Spleen (tissue), 11 donors: ENCODE results near the gene HMSD. TPM values are rescaled to one million over a fixed set of nuclear protein-coding genes. Genes with fewer than 3 reads are reported as not detected.

Experiments used
- DNase-seq: peaks from one replicate; pipeline ENCODE4 v3.0.0-alpha.2; 2020
- H3K27ac ChIP-seq, 8 donors: fragments of 200-600 bp; sonication (generic) in 7 of 8; 1 replicate in 4 of 8; 2 replicates in 4 of 8; pipeline versions ENCODE4 v1.5.0 to v1.8.0; 2016 to 2021; ENCODE audit warnings: inconsistent platforms in 4 of 8, mild to moderate bottlenecking in 4 of 8, moderate library complexity in 1 of 8
- H3K27me3 ChIP-seq, 7 donors: fragments of 200-600 bp; sonication (generic) in 6 of 7; replicated peaks in 1 of 7; 1 replicate in 4 of 7; 2 replicates in 3 of 7; pipeline versions ENCODE4 v1.5.0 to v1.8.0; 2016 to 2021; ENCODE audit warnings: inconsistent platforms in 3 of 7, mild to moderate bottlenecking in 1 of 7
- H3K36me3 ChIP-seq, 6 donors: fragments of 200-600 bp; sonication (generic) in 5 of 6; 1 replicate in 4 of 6; 2 replicates in 2 of 6; pipeline versions ENCODE4 v1.5.0 to v1.8.0; 2016 to 2021; ENCODE audit warnings: inconsistent platforms in 2 of 6
- H3K4me1 ChIP-seq, 6 donors: fragments of 200-600 bp; sonication (generic) in 5 of 6; 1 replicate in 3 of 6; 2 replicates in 3 of 6; pipeline versions ENCODE4 v1.5.0 to v1.8.0; 2016 to 2021; ENCODE audit warnings: inconsistent platforms in 3 of 6
- H3K4me3 ChIP-seq, 8 donors: fragments of 200-600 bp; sonication (generic) in 7 of 8; 1 replicate in 4 of 8; 2 replicates in 4 of 8; pipeline versions ENCODE4 v1.5.0 to v1.8.0; 2016 to 2021; ENCODE audit warnings: inconsistent platforms in 4 of 8, mild to moderate bottlenecking in 4 of 8, moderate library complexity in 2 of 8
- H3K9me3 ChIP-seq, 8 donors: fragments of 200-600 bp; sonication (generic) in 7 of 8; 1 replicate in 4 of 8; 2 replicates in 4 of 8; pipeline versions ENCODE4 v1.5.0 to v1.8.0; 2016 to 2021; ENCODE audit warnings: inconsistent platforms in 4 of 8
- CTCF ChIP-seq, 11 experiments: fragments of 200-600 bp in 7 of 11; fragments of 450-650 bp in 4 of 11; sonication (generic) in 4 of 11; IDR thresholded peaks in 8 of 11; conservative IDR thresholded peaks in 3 of 11; 1 replicate in 7 of 11; 2 replicates in 4 of 11; pipeline versions ENCODE4 v1.4.0 to v1.8.0; 2016 to 2021; ENCODE audit warnings: antibody characterized with exemption in 11 of 11, inconsistent platforms in 4 of 11, mild to moderate bottlenecking in 1 of 11
- POLR2A ChIP-seq, 3 donors: fragments of 450-650 bp; IDR thresholded peaks; one replicate each; pipeline ENCODE4 v1.5.1; 2017; ENCODE audit warnings: antibody characterized with exemption in 3 of 3, mild to moderate bottlenecking in 1 of 3
- POLR2AphosphoS5 ChIP-seq, 3 donors: sonication (generic); formaldehyde crosslinking; IDR thresholded peaks; one replicate each; pipeline ENCODE4 v1.5.1; 2017; ENCODE audit warnings: antibody characterized with exemption in 3 of 3
- WGBS, 5 donors: extraction: QIAGEN DNeasy Blood & Tissue Kit in 3 of 5; methylation state at CpG; one replicate each; pipeline versions ENCODE4 v1.1.5 to v1.1.7; 2013 to 2018; 5-methylcytosine and 5-hydroxymethylcytosine counted together
- intact Hi-C: fragments of 100-400 bp; cut with DNase I; formaldehyde crosslinking; loops from one replicate; pipeline ENCODE4 v1.15.0; 2023; ENCODE audit warnings: low total_unique reads
- polyA plus RNA-seq, 3 donors: library from polyadenylated mRNA; stranded (reverse); fragments of 200-250 nt; gene quantifications; one replicate each; pipeline ENCODE4 v1.2.1, GENCODE V29; 2013
- total RNA-seq, 7 donors: library from RNA; depleted of rRNA in 3 of 7; stranded (reverse); fragments of >200 nt in 3 of 7; fragmentation: NEBNext Ultra II Directional in 4 of 7; extraction: Animal tissue kit (Norgen Biotek cat#: 25700) in 4 of 7; gene quantifications; one replicate each; pipeline versions ENCODE4 v1.1.0 to v1.2.1, GENCODE V29; 2016 to 2021
- donor health status: healthy with polysubstance abuse.
- donor health status: DM: no; HTN: no; CAD: no; lungs with moderate emphysema.
- donor health status: DM: no; HTN: no; CAD: no.
- donor health status: Bipolar disorder and iron deficiency.
- donor health status: healthy.
- donor health status: DM: no; HTN: no; CAD: no.
- donor health status: DM: yes; HTN: yes; CAD: no.

Gene HMSD
- total and polyA plus RNA-seq, 10 donors, result 0.23 to 2.2 (median 0.62) TPM; not detected in 3

GRCh38 chr18:63977040-63977439, 27.9 kb downstream of the HMSD start:
- Histone ChIP-seq H3K9me3 (no peaks in the 10 kb centered on the region), H3K36me3 (peaks cover 0 to 23% (median 12%) of the 10 kb centered on the region in 6 donors), H3K4me1 (peaks cover 3 to 83% (median 40%) of the 10 kb centered on the region in 6 donors), H3K27me3 (no peaks in the 10 kb centered on the region), H3K27ac (peak overlapping the region in 1 of 8 donors; percentile 0), H3K4me3 (no peak overlapping the region)
- 86 to 95% (median 90%) methylated on average over 3 of the region's 3 CpGs for WGBS, 5 donors
- intact Hi-C loops, result no loop called here
- TF ChIP-seq POLR2A (IDR thresholded peaks at IDR 0.05), result no peak
- TF ChIP-seq POLR2AphosphoS5 (IDR thresholded peaks at IDR 0.05), result no peak
- TF ChIP-seq CTCF (IDR thresholded peaks at IDR 0.05 in 8 of 11, conservative IDR thresholded peaks at IDR 0.05 in 3 of 11), result no peak
- no peak for DNase-seq

GRCh38 chr18:63979409-63979920, 30.4 kb downstream of the HMSD start:
- DNase-seq, result no peak
- peak; percentile 60 to 88 (median 79) for TF ChIP-seq CTCF (IDR thresholded peaks at IDR 0.05 in 8 of 11, conservative IDR thresholded peaks at IDR 0.05 in 3 of 11)
- no peak for TF ChIP-seq POLR2AphosphoS5 (IDR thresholded peaks at IDR 0.05)
- 24 to 35% (median 26%) methylated on average over 6 of the region's 6 CpGs for WGBS, 5 donors
- intact Hi-C loops, result no loop called here
- Histone ChIP-seq H3K4me3 (peak overlapping the region in 1 of 8 donors; percentile 18), H3K4me1 (peaks cover 3 to 77% (median 39%) of the 10 kb centered on the region in 6 donors), H3K27me3 (no peaks in the 10 kb centered on the region), H3K27ac (peak overlapping the region in 4 of 8 donors; percentile 34 to 54 (median 46)), H3K9me3 (no peaks in the 10 kb centered on the region), H3K36me3 (peaks cover 0 to 47% (median 31%) of the 10 kb centered on the region in 6 donors)

GRCh38 chr18:63980027-63980426, 30.9 kb downstream of the HMSD start:
- intact Hi-C loops, result loop anchor here (10.0 kb wide), 1 partner anchor 455 kb away; no protein-coding TSS in a partner anchor
- TF ChIP-seq POLR2AphosphoS5 (IDR thresholded peaks at IDR 0.05) (no peak), POLR2A (IDR thresholded peaks at IDR 0.05) (no peak), CTCF (IDR thresholded peaks at IDR 0.05 in 8 of 11, conservative IDR thresholded peaks at IDR 0.05 in 3 of 11) (no peak)
- H3K27me3 ChIP-seq, result no peaks in the 10 kb centered on the region
- peaks cover 3 to 72% (median 35%) of the 10 kb centered on the region in 6 donors for H3K4me1 ChIP-seq
- peak overlapping the region in 1 of 8 donors; percentile 18 for H3K4me3 ChIP-seq
- H3K9me3 ChIP-seq, result no peaks in the 10 kb centered on the region
- peaks cover 0 to 53% (median 32%) of the 10 kb centered on the region in 6 donors for H3K36me3 ChIP-seq
- H3K27ac ChIP-seq, result peak overlapping the region in 4 of 8 donors; percentile 34 to 54 (median 46)
- DNase-seq, result no peak
- WGBS, 5 donors, result 69 to 82% (median 72%) methylated on average over 7 of the region's 7 CpGs

- 46 to 76% (median 64%) methylated on average over 6 of the region's 6 CpGs for WGBS, 5 donors
- Histone ChIP-seq H3K27ac (peak overlapping the region in 3 of 8 donors; percentile 11 to 46 (median 38)), H3K36me3 (peaks cover 0 to 62% (median 41%) of the 10 kb centered on the region in 6 donors), H3K4me3 (no peak overlapping the region), H3K9me3 (no peaks in the 10 kb centered on the region), H3K27me3 (no peaks in the 10 kb centered on the region), H3K4me1 (peaks cover 3 to 62% (median 26%) of the 10 kb centered on the region in 6 donors)
- intact Hi-C loops, result loop anchor here (10.0 kb wide), 1 partner anchor 456 kb away; no protein-coding TSS in a partner anchor
- TF ChIP-seq CTCF (IDR thresholded peaks at IDR 0.05 in 8 of 11, conservative IDR thresholded peaks at IDR 0.05 in 3 of 11), result no peak
- no peak for TF ChIP-seq POLR2A (IDR thresholded peaks at IDR 0.05)
- TF ChIP-seq POLR2AphosphoS5 (IDR thresholded peaks at IDR 0.05), result no peak
- no peak for DNase-seq
These were observed 31.9 kb downstream of the HMSD start for GRCh38 chr18:63980896-63981460.
